Activated T-helper 1 cell treated with anti-CD3 and anti-CD28 coated beads, Interleukin-2, amount 50 U/mL, for 16 hours (primary cell): Measurements from ENCODE around the gene TBATA.
"Not testable (repeated sequence)": the region's sequence is repeated elsewhere in the genome, so short reads cannot be mapped to it uniquely, and the experiment has no call there.

ENCODE experiments used
- DNase-seq, 2 donors: peaks; one replicate each; pipeline ENCODE4 v3.0.0-alpha.2; 2020; ENCODE audit warnings: low read depth in 1 of 2, low spot score in 1 of 2

TBATA gene

DNA sequence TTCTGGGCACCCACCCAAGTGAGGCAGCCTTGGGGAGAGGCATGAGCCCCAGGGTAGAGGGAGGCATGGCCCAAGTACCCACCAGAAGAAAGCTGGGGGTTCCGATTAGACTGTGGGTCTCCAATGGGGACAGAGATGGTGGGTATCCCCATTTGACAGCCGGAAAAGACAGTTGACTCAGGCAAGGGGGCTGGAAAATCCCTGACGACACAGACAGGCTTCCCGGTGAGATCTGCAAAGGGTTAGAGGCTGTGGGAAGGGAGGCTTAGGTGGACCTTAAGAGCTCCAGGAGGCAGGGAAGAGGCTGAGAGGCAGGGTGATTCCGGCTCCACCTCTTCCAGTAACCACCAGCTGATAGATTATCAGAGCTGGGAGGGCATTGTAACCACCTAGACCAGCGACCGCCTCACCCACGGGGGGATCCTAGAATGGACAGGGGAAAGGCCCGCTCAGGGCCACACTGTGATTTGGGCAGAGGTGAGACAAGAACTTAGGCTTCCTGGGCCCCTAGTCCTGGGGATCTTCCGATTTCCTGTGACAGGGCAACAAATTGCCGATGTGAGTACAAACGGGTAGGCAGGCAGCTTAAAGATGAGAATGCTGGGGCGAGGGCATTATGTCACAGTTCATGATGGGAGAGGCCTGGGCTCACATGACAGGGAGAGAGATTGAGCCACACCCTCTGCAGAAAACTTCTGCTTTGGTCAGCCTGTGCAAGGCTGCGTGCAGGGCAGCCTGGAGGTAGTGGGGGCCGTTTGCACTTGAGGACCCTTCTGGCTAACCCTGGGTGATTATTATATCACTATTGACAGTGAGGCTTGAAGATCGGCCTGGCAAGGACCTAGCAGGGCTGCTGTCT is 5.4 kb downstream of the TBATA start:
- DNase-seq, result no peak

DNA sequence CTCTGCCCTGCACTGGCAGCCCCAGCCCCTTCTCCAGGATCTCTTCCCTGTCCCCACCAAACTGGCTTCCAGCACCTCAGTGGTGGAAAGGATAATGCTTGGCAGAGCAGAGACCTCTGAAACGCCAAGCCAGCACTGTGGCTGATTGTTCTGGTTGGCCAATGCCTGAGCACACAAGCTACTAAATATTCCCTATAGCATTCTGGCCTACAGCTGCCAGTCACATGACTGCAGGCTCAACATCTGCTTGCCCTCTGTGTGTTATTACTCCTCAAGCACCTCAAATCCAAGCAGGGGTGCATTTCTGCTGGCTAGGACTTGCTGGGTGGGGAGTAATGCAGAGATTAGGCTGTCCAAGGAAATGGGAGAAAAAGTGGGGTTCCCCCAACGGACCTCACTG is 6.1 kb downstream of the TBATA start:
- no peak for DNase-seq

DNA sequence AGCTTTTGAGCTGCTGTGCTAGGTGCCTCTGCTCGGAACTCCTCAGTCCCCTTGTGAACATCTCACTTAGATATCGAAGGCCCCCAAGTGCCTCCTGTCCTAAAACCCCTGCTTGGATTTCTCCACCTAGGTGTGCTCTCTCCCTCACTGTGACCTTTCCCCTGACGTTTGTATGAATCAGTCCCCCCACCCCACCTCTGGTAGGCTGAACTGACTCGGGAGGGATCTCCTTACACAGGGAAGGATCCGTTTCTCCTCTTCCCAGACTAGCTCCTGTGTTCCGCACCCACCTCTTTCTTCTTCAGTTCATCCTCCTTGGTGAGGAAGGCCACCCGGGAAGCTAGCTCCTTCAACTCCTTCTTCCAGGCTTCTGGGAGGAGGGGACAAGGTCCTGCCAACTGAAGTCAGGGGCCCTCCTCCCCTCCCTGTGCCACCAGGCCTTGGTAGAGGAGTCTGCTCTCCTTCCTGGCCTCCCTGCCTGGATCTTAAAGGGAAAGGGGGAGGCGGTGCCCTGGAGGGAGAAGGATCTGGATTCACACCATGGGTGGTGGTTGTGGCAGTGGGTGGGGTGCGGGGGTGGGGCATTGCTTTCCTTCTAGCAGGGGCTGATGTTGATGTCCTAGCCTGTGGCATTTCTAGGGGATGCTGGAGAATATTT is 6.8 kb downstream of the TBATA start:
- no peak for DNase-seq

DNA sequence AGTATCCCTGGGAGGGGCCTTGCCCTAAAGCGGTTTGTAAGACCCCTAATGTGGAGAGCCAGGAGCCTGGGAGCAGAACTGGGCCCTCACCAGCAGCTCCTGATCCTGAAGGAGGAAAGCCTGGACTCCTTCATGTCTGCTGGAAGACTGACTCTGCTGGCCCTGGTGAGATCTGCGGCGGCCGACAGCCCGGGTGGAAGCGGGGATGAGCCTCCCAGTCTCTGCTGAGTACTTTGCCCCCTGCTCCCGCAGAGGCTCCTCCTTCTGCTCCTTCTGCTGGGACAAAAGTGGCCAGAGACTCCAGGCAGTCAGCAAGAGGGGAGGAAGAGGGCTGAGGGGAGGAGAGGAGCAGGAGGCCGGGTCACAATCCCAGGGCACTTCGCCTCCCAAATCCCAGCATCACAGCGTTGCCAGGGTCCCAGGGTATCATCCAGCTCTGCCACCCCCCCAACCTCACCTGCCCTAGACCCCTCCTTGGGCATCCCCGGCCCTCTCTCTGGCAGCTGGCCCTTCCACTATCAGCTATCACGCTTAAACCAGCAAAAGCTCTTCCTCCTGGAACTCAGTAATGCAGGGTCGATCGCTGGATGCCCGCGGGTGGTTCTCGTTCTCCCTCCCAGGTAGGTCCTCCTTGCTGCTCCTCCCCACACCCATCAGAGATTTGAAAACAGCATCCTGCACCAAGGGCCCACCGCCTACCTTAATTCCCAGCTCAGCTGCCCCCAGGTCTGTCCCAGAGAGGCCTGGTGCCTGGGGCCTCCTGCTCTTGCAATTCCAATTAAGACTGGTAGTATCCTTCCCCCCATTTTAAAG is 7.9 kb downstream of the TBATA start:
- DNase-seq, result no peak

DNA sequence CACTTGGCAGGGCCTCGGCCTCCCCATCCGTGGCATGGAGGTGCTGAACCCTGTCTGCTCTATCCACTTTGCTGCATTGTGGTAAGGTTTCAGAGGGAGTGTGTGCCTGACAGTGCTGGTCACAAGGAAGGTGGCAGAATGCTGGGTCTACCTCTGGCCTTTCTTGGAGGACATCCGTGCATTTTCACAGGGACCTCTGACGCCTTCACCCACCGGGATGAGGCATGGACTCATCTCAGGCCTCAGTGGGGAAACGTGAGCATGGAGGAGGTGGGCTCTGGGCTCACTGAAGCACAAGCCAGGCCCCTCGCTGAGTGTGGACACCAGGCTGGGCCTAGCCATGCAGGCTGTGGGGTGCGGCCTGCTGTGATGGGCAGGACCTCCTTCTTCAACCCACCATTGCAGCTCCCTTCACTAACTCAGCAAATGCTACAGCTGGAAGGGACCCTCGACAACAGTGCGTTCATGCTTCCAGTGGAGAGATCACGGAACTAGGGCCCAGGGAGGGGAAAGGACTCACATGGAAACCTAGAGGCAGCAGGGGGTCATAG is 8.6 kb downstream of the TBATA start:
- DNase-seq, result no peak

DNA sequence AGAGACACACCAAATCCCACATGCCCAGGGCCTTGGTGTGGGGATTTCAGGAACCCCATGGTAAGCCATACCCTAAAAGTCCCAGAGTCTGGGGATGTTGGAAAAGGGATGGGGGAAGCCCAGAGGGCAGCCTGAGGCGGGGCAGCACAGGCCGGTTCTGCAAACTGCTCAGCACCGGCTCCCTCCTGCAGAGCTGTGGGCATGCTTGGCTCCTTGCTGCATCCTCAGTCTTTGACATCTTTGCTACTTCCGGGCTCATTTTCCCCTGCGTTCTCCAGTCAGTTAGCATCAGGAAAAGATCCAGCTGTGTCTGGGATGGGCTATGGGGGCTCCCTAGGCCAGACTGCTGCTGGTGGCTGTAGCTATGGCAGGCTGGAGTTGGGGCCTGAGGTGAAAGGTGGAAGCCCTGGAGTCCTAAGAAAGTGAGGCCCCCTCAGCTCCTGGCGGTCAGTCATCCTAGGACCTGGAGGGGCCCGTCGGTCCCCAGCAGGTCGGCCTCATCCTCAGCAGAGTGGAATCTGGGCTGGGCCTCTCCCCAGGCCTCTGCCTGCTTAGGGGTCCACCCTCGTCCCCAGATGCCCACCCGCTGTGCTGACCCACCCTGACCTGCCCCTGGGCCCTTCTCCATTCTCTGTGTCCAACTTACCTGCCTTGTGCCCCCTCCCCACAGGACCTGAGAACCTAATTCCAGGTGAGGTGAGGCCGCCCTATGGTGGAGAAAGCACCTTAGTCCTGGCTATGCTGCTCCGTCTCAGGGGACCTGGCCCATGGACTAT is 9.3 kb downstream of the TBATA start:
- no peak for DNase-seq

DNA sequence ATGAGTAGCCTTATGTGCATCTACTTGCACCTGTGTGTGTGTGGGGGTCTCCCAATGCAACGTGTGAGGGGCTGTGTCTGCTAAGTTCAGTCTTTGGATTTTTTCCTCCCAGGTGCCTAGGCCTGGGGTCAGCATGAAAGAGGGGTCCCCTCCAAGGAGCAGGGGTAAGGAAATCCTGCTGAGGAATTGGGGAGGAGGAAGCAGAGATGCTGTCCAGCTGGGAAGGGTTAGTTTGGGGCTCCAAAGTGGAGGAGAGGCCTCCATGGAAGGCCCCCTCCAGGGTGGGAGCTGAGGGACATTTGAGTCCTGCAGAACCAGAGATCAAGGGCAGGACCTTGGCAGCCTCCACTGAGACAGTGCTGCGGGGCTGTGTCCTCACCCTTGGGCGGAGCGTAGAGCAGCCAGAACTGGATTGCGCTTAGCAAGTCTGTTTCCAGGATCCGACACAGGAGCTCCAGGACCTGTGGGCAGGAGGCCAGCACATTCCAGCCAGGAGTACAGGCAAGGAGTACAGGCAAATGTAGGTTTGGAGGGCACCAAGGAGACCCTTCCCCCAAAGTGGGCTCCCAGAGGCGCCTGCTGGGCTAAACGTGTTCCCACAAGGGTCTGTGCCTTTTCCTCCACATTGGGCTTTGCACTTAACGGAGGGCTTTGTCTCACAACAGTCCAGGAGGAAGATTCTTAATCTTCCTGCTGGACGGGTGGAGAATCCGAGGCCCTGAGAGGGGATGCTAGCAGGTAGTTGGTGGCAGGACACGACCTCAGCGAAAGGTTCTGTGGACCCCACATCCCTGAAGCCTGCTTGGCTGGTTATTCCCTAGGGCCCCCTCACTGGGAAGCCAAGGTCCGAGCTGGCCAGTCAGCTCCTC is 10.1 kb downstream of the TBATA start:
- no peak for DNase-seq

DNA sequence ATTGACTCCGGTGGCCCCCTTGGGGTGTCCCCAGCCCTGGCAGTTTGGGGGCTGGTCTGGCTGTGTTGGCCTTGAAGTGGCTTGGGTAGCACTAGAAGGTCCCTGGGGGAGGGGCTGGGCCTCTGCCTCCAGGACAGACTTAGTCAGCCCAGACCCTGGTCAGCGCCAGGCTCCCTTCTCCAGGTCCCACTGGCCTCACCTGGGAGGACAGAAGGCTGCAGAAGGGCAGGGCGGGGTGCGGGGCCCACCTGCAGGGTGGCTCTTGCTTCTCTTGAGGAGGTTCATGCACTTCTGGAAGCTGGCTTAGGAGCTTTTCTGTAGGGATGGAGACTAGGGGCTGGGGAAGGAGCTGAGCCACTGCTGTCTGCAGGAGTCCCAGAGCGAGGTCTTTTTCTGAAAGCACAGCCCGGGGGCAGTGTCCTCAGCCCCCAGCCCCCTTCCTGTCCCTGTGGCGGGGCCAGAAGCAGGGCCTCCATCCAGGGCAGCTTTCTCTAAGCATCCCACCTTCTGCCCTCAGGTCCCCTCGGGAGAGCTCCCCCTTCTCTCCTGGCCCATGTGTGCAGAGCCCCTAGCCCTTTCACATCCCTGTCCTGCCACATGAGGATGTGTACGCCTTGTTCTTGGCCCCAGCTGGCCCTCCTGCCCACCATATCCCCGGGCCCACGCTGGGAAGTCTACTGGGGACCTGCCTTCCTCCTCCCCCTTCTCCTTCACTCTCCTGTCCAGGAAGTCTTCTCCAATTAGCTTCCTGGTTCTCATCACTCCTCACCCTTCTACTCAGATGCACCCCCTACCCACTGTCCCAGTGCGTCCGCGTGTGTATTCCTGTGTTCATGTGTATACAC is 11.0 kb downstream of the TBATA start:
- no peak for DNase-seq

DNA sequence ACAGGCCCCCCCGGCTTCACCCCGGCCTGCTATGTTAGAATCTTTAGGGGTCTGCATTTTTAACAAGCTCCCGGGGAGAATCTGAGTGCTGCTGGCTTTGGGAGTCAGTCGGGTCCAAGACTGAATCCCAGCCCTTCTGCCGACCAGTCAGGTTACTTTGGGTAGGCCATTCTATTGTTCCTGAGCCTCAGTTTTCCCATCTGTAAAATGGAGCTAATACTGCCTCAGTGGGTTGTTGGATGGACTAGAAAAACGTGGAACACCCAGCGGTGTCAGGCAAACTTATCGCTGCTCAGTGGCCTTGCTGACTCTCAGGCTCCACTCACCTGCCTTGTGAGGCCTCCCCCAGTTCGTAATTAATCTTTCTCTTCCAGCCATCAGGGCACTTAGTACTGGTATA is 11.7 kb downstream of the TBATA start:
- DNase-seq, result no peak

DNA sequence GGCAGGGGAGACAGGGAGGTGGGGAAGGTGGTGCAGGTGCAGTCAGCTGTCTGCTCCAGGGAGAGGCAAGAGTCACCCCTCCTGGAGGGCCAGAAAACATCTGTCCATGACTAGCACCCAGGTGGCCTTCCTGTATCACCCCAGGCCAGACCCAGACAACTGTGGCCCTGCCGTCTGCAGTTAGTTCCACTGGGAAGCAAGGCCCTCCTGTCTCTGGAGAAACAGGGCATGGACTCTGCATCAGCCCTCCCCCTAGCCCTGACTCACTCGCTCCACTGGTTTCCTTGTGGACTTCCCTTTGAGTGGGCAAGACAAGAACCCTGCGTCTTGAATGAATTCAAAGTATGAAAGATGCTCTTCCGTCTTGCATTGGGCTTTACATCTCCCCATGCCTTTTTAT is 12.6 kb downstream of the TBATA start:
- no peak for DNase-seq

DNA sequence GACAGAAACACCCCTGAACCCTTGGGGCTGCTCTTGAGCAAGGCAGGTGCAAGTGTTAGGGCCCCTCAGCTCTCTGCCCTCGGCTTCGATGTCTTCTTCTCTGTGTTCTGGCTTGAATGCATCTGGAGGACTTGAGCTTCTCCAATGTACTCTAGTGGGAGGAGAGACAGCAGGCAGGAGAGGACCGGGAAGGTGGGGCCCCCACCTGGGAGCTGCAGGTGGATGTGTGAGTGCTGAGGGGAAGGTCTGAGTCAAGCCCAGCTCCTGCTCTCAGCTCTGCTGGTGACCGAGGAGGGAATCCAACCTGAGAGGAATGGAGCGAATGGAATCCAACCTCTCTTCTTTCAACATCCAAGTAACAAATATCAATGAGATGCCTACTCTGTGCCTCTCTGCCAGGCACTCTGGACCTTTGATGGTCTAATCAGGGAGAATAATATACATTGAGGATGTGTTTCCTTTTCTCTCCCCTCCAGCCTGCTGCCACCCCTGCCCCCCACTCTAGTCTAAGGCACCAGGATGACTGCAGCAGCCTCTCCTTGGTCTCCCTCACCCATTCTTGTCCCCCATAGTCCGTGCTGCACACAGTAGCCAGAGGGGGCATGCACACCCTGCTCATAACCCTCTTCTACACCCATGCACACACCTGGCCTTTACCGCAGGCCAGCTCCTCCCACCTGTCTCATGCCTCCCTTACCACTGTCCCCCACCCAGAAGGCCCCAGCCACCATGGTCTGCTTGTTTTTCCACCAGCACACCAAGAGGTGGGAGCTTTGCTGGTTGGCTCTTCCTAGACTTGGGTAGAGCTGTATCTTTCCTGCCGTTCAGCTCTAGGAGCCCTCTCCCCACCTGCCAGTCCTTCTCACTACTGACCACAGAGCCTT is 13.6 kb downstream of the TBATA start:
- no peak for DNase-seq

DNA sequence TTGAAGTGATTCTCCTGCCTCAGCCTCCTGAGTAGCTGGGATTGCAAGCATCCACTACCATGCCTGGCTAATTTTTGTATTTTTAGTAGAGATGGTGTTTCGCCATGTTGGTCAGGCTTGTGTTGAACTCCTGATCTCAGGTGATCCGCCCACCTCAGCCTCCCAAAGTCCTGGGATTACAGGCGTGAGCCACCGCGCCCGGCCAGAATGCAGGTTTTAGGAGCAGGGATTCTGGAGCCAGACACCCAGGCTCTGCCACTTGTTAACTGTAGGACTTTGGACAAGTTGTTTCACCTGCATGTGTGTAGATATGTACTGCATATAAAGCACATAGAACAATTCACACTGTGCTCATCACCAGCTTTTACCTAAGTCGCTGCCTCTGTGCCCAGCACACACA is 14.7 kb downstream of the TBATA start:
- DNase-seq, result not testable (repeated sequence)

DNA sequence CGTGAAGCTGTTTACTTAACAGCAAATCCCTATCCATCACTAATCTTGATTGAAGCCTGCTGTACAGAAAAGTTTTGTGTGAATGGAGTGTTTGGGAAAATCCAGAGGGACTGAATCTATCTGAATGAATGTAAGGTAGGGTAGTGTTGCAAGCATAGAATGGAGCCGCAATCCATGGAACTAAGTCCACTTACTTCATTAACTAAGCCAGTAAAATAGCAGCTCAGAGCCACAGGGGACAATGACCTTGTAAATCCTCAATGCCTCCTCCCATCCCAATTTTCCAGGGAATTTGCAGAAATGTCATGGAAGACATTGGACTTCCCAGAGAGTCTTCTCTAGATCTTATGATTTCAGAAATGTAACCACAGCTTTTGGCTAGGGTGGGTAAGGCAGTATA is 15.2 kb downstream of the TBATA start:
- no peak for DNase-seq

DNA sequence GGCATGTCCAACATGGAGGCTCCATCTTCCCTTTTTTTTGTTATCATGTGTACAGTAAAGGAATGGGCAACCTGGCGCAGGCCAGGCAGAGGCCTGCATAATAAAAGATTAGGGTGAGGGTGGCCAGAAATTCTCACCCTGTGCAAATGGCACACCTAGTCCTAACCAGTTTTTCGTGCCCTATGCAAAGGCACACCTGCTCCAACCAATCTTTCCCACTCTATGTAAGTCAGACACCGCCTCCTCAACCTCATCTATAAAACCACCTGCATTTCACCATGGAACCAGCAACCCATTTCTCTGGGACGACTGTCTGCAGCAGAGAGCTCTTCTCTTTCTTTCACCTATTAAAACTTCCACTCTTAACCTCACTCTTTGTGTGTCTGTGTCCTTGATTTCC is 16.1 kb downstream of the TBATA start:
- no peak for DNase-seq

DNA sequence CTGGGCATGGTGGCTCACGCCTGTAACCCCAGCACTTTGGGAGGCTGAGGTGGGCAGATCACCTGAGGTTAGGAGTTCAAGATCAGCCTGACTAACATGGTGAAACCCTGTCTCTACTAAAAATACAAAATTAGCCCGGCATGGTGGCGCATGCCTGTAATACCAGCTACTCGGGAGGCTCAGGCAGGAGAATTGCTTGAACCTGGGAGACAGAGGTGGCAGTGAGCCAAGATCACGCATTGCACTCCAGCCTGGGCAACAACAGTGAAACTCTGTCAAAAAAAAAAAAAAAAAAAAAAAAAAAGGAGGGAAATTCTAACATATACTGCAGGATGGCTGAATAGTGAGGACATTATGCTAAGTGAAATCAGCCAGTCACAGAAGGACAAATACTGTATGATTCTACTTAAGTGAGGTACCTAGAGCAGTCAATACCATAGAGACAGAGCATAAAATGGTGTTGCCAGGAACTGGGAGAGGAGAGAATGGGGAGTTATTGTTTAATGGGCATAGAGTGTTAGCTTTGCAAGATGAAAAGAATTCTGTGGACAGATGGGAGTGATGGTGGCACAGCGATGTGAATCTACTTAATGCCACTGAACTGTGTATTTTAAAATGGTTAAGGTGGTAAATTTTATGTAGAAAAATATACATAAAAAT is 17.0 kb downstream of the TBATA start:
- DNase-seq, result not testable (repeated sequence)

DNA sequence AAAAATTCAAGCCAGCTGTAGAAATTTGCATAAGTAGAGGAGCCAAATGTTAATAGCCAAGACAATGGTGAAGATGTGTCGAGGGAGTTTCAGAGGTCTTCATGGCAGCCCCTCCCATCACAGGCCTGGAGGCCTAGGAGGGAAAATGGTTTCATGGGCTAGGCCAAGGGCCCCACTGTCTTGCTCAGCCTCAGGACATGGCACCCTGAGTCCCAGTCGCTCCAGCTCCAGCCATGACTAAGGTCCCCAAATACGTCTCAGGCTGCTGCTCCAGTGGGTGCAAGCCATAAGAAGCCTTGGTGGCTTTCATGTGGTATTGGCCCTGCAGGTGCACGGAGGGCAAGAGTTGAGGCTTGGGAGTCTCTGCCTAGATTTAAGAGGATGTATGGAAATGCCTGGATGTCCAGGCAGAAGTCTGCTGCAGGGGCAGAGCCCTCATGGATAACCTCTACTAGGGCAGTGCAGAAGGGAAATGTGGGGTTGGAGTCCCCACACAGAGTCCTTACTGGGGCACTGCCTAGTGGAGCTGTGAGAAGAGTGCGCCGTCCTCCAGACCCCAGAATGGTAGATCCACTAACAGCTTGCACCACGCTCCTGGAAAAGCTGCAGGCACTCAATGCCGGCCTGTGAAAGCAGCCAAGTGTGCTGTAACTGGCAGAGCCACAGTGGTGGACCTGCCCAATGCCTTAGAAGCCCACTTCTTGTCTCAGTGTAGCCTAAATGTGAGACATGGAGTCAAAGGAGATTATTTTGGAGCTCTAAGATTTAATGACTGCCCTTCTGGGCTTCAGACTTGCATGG is 19.2 kb downstream of the TBATA start:
- DNase-seq, result no peak

DNA sequence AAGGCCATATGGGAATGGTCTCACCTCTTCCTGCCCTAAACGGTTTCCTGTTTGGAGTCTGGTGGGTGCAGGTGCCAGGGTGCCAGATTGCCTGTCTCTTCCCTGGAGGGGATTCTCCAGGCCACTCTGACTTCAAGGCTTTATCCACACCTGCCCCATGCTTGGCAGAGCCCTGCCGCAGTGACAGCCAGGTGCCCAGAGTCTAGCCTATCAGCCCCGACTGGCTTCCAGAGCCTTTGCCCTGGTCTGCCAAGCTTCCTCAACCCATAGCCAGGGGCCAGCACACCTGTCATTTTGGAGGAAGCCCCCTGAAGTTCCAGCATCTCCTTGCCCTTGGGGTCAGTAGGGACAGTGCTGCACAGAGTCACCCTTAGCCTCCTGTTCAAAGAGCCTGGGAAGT is 21.6 kb downstream of the TBATA start:
- no peak for DNase-seq
